SU-DHL-6 (cell line): ENCODE data around the gene EPHB1.

Experiments
- H2AFZ ChIP-seq: fragments of 200-600 bp; sonication (generic); 2 replicates; pipeline ENCODE4 v1.6.1; 2014; ENCODE audit warnings: low read depth, mild to moderate bottlenecking, moderate library complexity, mixed read lengths, antibody characterized with exemption, low read length; ENCODE audit not compliant: severe bottlenecking
- H3F3A ChIP-seq: fragments of 200-600 bp; shearing (Covaris generic); 2 replicates; pipeline ENCODE4 v1.6.0; 2016; ENCODE audit warnings: antibody characterized with exemption, mild to moderate bottlenecking; ENCODE audit not compliant: insufficient read depth
- H3K27ac ChIP-seq: fragments of 200-600 bp; sonication (generic); 2 replicates; pipeline ENCODE4 v1.5.1; 2016; ENCODE audit warnings: low read depth, mild to moderate bottlenecking, low read length, moderate library complexity, mixed read lengths
- H3K27me3 ChIP-seq: fragments of 200-600 bp; sonication (generic), shearing (Covaris generic); 2 replicates; pipeline ENCODE4 v1.6.0; 2014; ENCODE audit warnings: mild to moderate bottlenecking, low read length
- H3K36me3 ChIP-seq: fragments of 200-600 bp; sonication (generic); 2 replicates; pipeline ENCODE4 v1.6.1; 2014; ENCODE audit warnings: mild to moderate bottlenecking, low read length, mixed read lengths
- H3K4me2 ChIP-seq: fragments of 300-600, 200-600 bp; shearing (Covaris generic), sonication (generic); 2 replicates; pipeline ENCODE4 v1.6.0; 2014; ENCODE audit warnings: low read length, low read depth, mild to moderate bottlenecking; ENCODE audit not compliant: poor library complexity, severe bottlenecking
- H3K4me3 ChIP-seq: fragments of 200-600 bp; sonication (generic); 2 replicates; pipeline ENCODE4 v1.5.1; 2014; ENCODE audit warnings: antibody characterized with exemption, low read length, mild to moderate bottlenecking, mixed read lengths; ENCODE audit not compliant: insufficient read depth, poor library complexity, severe bottlenecking
- H3K79me2 ChIP-seq: fragments of 200-600 bp; sonication (generic); 2 replicates; pipeline ENCODE4 v1.6.1; 2014; ENCODE audit warnings: mild to moderate bottlenecking, low read length, moderate library complexity; ENCODE audit not compliant: insufficient read depth
- H3K9ac ChIP-seq: fragments of 200-600 bp; sonication (generic); 2 replicates; pipeline ENCODE4 v1.7.0; 2014; ENCODE audit warnings: mild to moderate bottlenecking, low read length
- H3K9me2 ChIP-seq: fragments of 200-600 bp; sonication (generic); replicated peaks from 2 replicates; pipeline ENCODE4 v1.6.1; 2014; ENCODE audit warnings: low read length; ENCODE audit not compliant: insufficient read depth
- H3K9me3 ChIP-seq: fragments of 200-600 bp; sonication (generic); 2 replicates; pipeline ENCODE4 v1.6.1; 2014; ENCODE audit warnings: low read length, mixed read lengths; ENCODE audit not compliant: insufficient read depth
- H4K20me1 ChIP-seq: fragments of 200-600 bp; sonication (generic); 2 replicates; pipeline ENCODE4 v1.6.1; 2014; ENCODE audit warnings: low read depth, mild to moderate bottlenecking, antibody characterized with exemption, low read length, moderate library complexity, mixed read lengths
- CTCF ChIP-seq: fragments of 200-600 bp; sonication (generic); IDR thresholded peaks from one replicate; pipeline ENCODE4 v1.5.1; 2017; ENCODE audit warnings: antibody characterized with exemption, mild to moderate bottlenecking, low read length, moderate library complexity; ENCODE audit not compliant: insufficient read depth, poor library complexity, severe bottlenecking
- EZH2phosphoT487 ChIP-seq: fragments of 200-600 bp; sonication (generic), shearing (Covaris generic); conservative IDR thresholded peaks from 2 replicates; pipeline ENCODE4 v1.6.1; 2018; ENCODE audit warnings: mild to moderate bottlenecking, antibody characterized with exemption, low read length, moderate library complexity, mixed read lengths

EPHB1 gene

DNA sequence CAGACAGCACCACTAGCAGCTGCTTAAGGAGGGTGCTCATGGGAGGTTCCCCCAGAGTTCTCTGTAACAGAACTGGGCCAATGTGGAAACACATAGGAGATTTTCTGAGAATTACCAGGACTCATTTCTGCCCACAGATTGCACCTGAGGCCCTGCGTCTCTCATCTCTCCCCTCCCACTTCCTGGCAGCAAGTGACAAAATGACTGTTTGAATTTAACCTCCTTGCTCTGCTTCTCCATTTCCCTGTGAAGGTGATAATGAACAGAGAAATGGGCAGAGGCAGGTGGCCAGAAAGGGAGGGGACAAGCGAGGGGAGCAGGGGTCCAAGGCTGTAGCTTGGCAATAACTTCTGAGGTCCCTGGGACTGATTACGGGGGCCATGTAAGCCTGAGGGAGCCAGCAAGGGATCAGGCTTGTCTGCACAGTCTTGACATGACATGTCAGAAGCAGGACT, 8.0 kb downstream of the EPHB1 start:
- H3K27me3 ChIP-seq: no peaks in the 10 kb centered on the region
- no peaks in the 10 kb centered on the region for H3K36me3 ChIP-seq
- H3K4me2 ChIP-seq: no peak overlapping the region
- TF ChIP-seq CTCF: no peak
- no peak for TF ChIP-seq EZH2phosphoT487
- no peaks in the 10 kb centered on the region for H3F3A ChIP-seq
- no peak overlapping the region for H3K9ac ChIP-seq
- no peak overlapping the region for H3K27ac ChIP-seq
- H3K4me3 ChIP-seq: no peak overlapping the region
- H3K79me2 ChIP-seq: no peaks in the 10 kb centered on the region
- H4K20me1 ChIP-seq: no peaks in the 10 kb centered on the region
- H3K9me2 ChIP-seq: no peaks in the 10 kb centered on the region
- no peak overlapping the region for H2AFZ ChIP-seq
- H3K9me3 ChIP-seq: no peaks in the 10 kb centered on the region

DNA sequence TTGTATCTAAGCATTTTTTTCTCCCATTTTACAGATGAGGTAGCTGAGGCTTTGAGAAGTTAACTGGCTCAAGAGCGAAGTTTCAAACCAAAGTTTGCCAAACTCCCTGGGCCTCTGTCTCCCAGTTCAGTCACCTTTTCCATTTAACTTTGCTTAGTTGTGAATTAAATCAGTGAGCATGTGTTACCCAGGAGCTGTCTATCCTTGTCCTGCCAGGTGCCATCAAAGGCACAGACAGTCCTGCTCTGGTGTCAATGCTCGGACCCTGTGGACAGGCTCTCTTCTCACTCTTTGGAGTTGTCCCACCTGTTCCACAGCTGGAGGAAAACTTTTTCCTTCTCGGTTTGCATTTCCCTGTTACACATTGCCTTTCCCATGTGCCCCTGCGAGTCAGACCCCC, 8.6 kb downstream of the EPHB1 start:
- Histone ChIP-seq H4K20me1 (no peaks in the 10 kb centered on the region), H3K79me2 (no peaks in the 10 kb centered on the region), H3F3A (no peaks in the 10 kb centered on the region), H3K9me2 (no peaks in the 10 kb centered on the region), H3K27ac (no peak overlapping the region), H3K9ac (no peak overlapping the region), H3K4me3 (no peak overlapping the region), H2AFZ (no peak overlapping the region), H3K4me2 (no peak overlapping the region), H3K9me3 (no peaks in the 10 kb centered on the region), H3K36me3 (no peaks in the 10 kb centered on the region), H3K27me3 (no peaks in the 10 kb centered on the region)
- TF ChIP-seq EZH2phosphoT487 (no peak), CTCF (no peak)

DNA sequence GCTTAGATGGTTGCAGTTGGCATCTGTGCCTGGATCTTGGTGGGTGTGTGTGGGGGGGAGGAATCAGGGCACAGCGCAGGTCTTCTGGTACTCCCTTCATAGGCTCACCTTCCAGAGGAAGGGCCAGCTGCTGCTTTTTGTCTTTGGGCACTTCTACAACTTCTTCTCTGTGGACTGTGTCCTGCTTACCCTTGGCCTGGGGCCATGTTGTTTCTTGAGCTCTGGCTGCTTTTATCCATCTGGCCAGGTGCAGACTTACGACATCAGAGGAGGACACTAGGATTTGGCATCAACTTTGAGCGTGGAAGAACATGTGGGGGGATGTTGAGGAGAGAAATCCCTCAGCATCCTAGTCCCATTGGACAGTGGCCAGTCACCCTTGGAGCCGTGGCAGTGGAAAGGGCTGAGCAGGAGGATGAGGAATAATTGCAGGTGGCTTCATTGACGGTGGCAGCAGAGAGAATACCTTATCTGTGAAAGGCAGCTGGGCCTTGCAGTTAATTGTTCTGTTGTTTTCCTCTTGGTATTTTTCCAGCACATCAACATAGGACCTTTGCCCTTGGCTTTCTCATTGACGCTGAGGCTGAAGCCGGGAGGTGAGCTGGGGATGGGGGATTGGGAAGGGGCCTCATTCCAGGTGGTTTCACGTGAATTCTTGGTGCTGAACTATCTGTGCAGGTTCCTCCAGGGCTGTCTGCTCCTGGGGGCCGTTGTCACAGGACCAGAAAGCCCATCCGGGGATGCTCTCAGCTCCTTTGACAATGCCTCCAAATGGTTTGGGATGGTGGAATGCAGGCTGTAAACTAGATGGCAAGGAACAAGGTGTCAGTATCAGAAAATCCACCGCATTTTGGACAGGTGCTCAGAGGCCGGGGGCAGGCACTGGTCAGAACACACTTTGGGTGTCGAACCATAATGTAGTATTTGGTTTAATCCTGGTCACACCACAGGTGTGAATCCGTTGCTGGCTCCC, 9.7 kb downstream of the EPHB1 start:
- Histone ChIP-seq H3K9ac (no peak overlapping the region), H3K4me2 (no peak overlapping the region), H3K4me3 (no peak overlapping the region), H2AFZ (no peak overlapping the region), H3F3A (no peaks in the 10 kb centered on the region), H3K27ac (no peak overlapping the region), H3K9me3 (no peaks in the 10 kb centered on the region), H3K9me2 (no peaks in the 10 kb centered on the region), H3K79me2 (no peaks in the 10 kb centered on the region), H3K27me3 (no peaks in the 10 kb centered on the region), H4K20me1 (no peaks in the 10 kb centered on the region), H3K36me3 (no peaks in the 10 kb centered on the region)
- no peak for TF ChIP-seq EZH2phosphoT487
- no peak for TF ChIP-seq CTCF
